GM23248 (cell line): ENCODE results near the gene HMGXB3.

Experiments used
- EZH2 ChIP-seq: fragments of 200-600 bp; sonication (generic); IDR thresholded peaks from 2 replicates; pipeline ENCODE4 v1.6.1; 2018; ENCODE audit warnings: antibody characterized with exemption, mild to moderate bottlenecking; ENCODE audit not compliant: insufficient read depth, poor library complexity, severe bottlenecking
- EZH2phosphoT487 ChIP-seq: fragments of 200-600 bp; sonication (generic); IDR thresholded peaks from 2 replicates; pipeline ENCODE4 v1.6.1; 2018; ENCODE audit warnings: antibody characterized with exemption, moderate library complexity, mild to moderate bottlenecking, low read depth; ENCODE audit not compliant: insufficient read depth

DNA sequence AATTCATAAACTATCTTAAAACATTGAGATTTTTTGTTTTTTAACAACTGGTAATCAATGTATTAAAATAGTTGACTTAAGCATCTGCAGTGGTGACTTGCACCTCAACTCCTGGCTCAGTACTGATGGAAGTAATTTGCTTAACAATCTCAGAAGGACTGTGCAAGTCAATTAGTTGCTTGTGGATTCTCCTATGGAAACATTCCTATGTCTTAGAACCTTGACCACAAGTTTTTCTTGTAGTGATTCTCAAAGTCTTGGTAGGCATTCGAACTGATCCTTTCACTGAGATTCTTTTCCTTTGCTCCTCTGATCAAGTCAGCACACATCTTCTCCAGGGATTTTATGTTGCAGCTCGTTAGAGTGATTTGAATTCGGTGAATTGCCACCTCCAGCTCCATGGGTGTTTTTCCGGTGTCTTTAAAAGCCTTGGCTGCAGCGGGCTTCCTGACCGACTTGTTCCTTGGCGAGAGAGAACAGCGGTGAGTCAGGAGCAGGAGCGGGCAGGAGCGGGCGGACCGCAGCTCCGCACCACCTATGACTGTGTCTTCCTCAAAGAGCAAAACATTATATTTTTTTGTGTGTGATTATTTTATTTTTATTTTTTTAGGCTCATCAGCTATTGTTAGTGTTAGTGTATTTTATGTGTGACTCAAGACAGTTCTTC lies 21.1 kb downstream of the HMGXB3 start:
- no peak for TF ChIP-seq EZH2phosphoT487
- no peak for TF ChIP-seq EZH2
